DND-41 (cell line): ENCODE results near the gene SYNDIG1.

Experiments
- CTCF ChIP-seq: IDR thresholded peaks from 2 replicates; pipeline ENCODE4 v1.5.1; 2012; ENCODE audit warnings: borderline replicate concordance, low read length, moderate library complexity, mild to moderate bottlenecking; ENCODE audit not compliant: poor library complexity, severe bottlenecking; ENCODE audit errors: extremely low read depth
- EZH2 ChIP-seq: IDR thresholded peaks from 3 replicates; pipeline ENCODE4 v1.6.1; 2012; ENCODE audit warnings: borderline replicate concordance, low read depth, mild to moderate bottlenecking, moderate library complexity, low read length, inconsistent platforms; ENCODE audit not compliant: severe bottlenecking

DNA sequence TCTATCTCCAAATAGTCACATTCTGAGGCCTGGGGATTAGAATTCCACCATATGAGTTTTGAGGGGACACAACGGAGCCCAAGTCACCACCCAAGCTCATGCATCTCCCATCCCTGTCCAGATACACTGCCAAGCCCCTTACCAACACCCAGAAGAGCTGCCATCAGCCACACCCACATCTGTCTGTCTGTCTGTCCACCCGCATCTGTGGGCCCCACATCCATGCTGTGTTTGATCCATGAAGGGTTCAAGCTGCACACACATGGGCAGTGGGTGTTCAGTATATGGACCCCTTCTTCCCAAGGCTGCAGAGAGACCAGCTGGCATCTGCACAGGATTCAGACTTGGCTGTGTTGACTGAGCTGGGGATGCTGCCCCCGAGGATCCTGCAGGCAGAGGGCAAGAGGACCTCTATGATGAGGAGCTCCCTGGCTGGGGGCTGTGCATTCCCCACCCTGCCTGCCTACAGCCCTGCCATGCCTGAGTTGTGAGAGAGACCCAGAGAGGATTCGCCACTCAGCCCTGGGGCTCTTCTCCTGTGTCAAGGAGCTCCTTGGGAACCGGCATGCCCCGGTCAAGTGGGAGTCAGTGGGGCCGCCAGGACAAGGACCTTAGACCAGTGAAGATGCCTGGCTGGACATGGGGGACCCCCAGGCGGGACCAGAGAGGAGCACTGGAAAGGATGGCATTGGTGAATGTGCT lies 206.4 kb downstream of the SYNDIG1 start:
- TF ChIP-seq CTCF: no peak
- TF ChIP-seq EZH2: no peak
